NCI-H2171 treated with DMSO at 0.1 percent for 48 hours (cell line): ENCODE measurements around the gene PDK3.

Experiments
- DNase-seq: peaks from one replicate; lab custom pipeline; 2025; lab: John Stamatoyannopoulos, UW

The PDK3 gene

GRCh38 chrX:24464836-24465531 is at the start of gene PDK3:
TSS of gene PDK3 (plus strand) at chrX:24465286. CDS start at chrX:24465456, 170 bp downstream.
- peak; percentile 83 for DNase-seq

GRCh38 chrX:24415921-24416320 is 49.2 kb upstream of the PDK3 start:
- DNase-seq = no peak

- DNase-seq = no peak
These were observed 41.1 kb upstream of the PDK3 start for GRCh38 chrX:24423960-24424359.

- no peak for DNase-seq
These were observed 40.1 kb upstream of the PDK3 start for GRCh38 chrX:24424948-24425347.

GRCh38 chrX:24425806-24426205 is 39.3 kb upstream of the PDK3 start:
- DNase-seq = no peak

GRCh38 chrX:24426340-24426913 is 38.7 kb upstream of the PDK3 start:
- no peak for DNase-seq

GRCh38 chrX:24426921-24427746 is 38.0 kb upstream of the PDK3 start:
- no peak for DNase-seq

GRCh38 chrX:24427747-24428019 is 37.4 kb upstream of the PDK3 start:
- no peak for DNase-seq

GRCh38 chrX:24428516-24428915 is 36.6 kb upstream of the PDK3 start:
- DNase-seq = no peak

GRCh38 chrX:24435060-24435459 is 30.0 kb upstream of the PDK3 start:
- no peak for DNase-seq

GRCh38 chrX:24443918-24444317 is 21.2 kb upstream of the PDK3 start:
- no peak for DNase-seq

- no peak for DNase-seq
These were observed 20.4 kb upstream of the PDK3 start for GRCh38 chrX:24444645-24445044.

- DNase-seq = no peak
These were observed 16.3 kb upstream of the PDK3 start for GRCh38 chrX:24448762-24449250.

- DNase-seq = no peak
These were observed 2.0 kb upstream of the PDK3 start for GRCh38 chrX:24463077-24463476.

GRCh38 chrX:24464498-24464835 is 619 bp upstream of the PDK3 start:
- DNase-seq = no peak

- DNase-seq = no peak
These were observed 413 bp downstream of the PDK3 start for GRCh38 chrX:24465532-24465865.

GRCh38 chrX:24466025-24466424 is 939 bp downstream of the PDK3 start:
- DNase-seq = no peak

GRCh38 chrX:24468245-24468644 is 3.2 kb downstream of the PDK3 start:
- no peak for DNase-seq

GRCh38 chrX:24471808-24472207 is 6.7 kb downstream of the PDK3 start:
- DNase-seq = no peak

GRCh38 chrX:24475480-24475879 is 10.4 kb downstream of the PDK3 start:
- no peak for DNase-seq

GRCh38 chrX:24478509-24478908 is 13.4 kb downstream of the PDK3 start:
- DNase-seq = no peak

- peak; percentile 13 for DNase-seq
These were observed 14.8 kb downstream of the PDK3 start for GRCh38 chrX:24479924-24480323.

- peak; percentile 7 for DNase-seq
These were observed 15.3 kb downstream of the PDK3 start for GRCh38 chrX:24480400-24480865.
